Measurements from ENCODE around the gene KRTAP9-2. TPM values are rescaled to one million over a fixed set of nuclear protein-coding genes. Genes with fewer than 3 reads are reported as not detected.
"Not testable (repeated sequence)": the region's sequence is repeated elsewhere in the genome, so short reads cannot be mapped to it uniquely, and the experiment has no call there.

The KRTAP9-2 gene, protein sequence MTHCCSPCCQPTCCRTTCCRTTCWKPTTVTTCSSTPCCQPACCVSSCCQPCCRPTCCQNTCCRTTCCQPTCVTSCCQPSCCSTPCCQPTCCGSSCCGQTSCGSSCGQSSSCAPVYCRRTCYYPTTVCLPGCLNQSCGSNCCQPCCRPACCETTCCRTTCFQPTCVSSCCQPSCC
- not detected for total RNA-seq (ENCODE audit: unreplicated experiment)
- long read RNA-seq, result 0 reads

- not testable (repeated sequence) for H3K36me3 Mint-ChIP-seq (ENCODE audit: unreplicated experiment); H3K9me3 Mint-ChIP-seq (ENCODE audit: unreplicated experiment); H3K4me3 Mint-ChIP-seq (ENCODE audit: unreplicated experiment); H3K27ac Mint-ChIP-seq (ENCODE audit: unreplicated experiment); H3K27me3 Mint-ChIP-seq (ENCODE audit: unreplicated experiment); H3K4me1 Mint-ChIP-seq (ENCODE audit: low read depth, unreplicated experiment); DNase-seq
These were observed at the start of gene KRTAP9-2 for GRCh38 chr17:41226598-41227095. Gene KRTAP9-2 (plus strand): TSS chr17:41226648. CDS start chr17:41226655, 7 bp downstream.

DNA sequence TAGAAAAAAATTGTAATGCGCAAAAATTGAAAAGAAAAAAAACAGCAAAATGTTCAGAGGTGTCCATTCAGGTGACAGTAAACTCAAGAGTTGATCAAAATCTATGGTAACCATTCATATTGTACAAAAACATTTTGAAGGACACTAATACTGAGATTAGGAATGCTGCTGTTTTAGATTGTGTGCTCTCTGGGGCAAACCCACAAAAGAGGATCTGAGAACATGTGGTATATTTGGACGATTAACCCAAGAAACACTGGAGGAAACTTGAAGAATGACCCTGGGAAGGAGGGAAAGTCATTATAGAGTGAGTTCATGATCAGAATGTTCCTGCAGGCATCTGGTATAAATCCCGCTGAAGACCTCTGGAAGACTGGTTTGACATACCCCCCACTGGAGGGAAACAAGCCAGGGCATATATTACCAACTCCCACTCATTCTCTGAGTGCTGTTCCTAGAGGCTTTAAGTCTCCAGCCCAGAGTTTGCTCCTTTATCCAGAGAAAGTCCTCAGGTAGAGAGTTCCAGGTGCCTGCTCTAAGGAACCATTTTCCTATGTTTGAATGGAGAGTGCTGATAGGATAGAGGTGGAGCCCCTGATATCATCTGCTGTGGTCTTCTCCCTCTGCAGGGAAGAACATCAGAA lies 49.6 kb upstream of the KRTAP9-2 start:
- no peak for DNase-seq
- peaks cover 4% of the 10 kb centered on the region for H3K27me3 Mint-ChIP-seq (ENCODE audit: unreplicated experiment)
- H3K36me3 Mint-ChIP-seq (ENCODE audit: unreplicated experiment), result peaks cover 5% of the 10 kb centered on the region
- H3K9me3 Mint-ChIP-seq (ENCODE audit: unreplicated experiment), result peaks cover 6% of the 10 kb centered on the region
- H3K4me3 Mint-ChIP-seq (ENCODE audit: unreplicated experiment), result no peak overlapping the region
- no peaks in the 10 kb centered on the region for H3K4me1 Mint-ChIP-seq (ENCODE audit: low read depth, unreplicated experiment)
- no peak overlapping the region for H3K27ac Mint-ChIP-seq (ENCODE audit: unreplicated experiment)
- no peak for TF ChIP-seq CTCF (IDR thresholded peaks at IDR 0.05; ENCODE audit: partially characterized antibody, unreplicated experiment)

GRCh38 chr17:41177727-41178271 lies 48.6 kb upstream of the KRTAP9-2 start, which contains the start of gene KRTAP4-2:
Gene KRTAP4-2 (minus strand): TSS chr17:41178221. CDS start chr17:41178164, 57 bp downstream.
- Mint-ChIP-seq H3K36me3 (ENCODE audit: unreplicated experiment) (peaks cover 5% of the 10 kb centered on the region), H3K4me1 (ENCODE audit: low read depth, unreplicated experiment) (no peaks in the 10 kb centered on the region), H3K9me3 (ENCODE audit: unreplicated experiment) (peaks cover 6% of the 10 kb centered on the region), H3K27me3 (ENCODE audit: unreplicated experiment) (peaks cover 4% of the 10 kb centered on the region), H3K4me3 (ENCODE audit: unreplicated experiment) (no peak within 1 kb of the TSS), H3K27ac (ENCODE audit: unreplicated experiment) (no peak within 1 kb of the TSS)
- peak; percentile 15 for DNase-seq
- TF ChIP-seq CTCF (IDR thresholded peaks at IDR 0.05; ENCODE audit: partially characterized antibody, unreplicated experiment), result no peak

GRCh38 chr17:41178341-41178740 lies 48.1 kb upstream of the KRTAP9-2 start:
- DNase-seq, result no peak
- Mint-ChIP-seq H3K27ac (ENCODE audit: unreplicated experiment) (no peak overlapping the region), H3K4me1 (ENCODE audit: low read depth, unreplicated experiment) (no peaks in the 10 kb centered on the region), H3K27me3 (ENCODE audit: unreplicated experiment) (peaks cover 4% of the 10 kb centered on the region), H3K9me3 (ENCODE audit: unreplicated experiment) (peaks cover 6% of the 10 kb centered on the region), H3K36me3 (ENCODE audit: unreplicated experiment) (peaks cover 5% of the 10 kb centered on the region), H3K4me3 (ENCODE audit: unreplicated experiment) (no peak overlapping the region)
- TF ChIP-seq CTCF (IDR thresholded peaks at IDR 0.05; ENCODE audit: partially characterized antibody, unreplicated experiment), result no peak

DNA sequence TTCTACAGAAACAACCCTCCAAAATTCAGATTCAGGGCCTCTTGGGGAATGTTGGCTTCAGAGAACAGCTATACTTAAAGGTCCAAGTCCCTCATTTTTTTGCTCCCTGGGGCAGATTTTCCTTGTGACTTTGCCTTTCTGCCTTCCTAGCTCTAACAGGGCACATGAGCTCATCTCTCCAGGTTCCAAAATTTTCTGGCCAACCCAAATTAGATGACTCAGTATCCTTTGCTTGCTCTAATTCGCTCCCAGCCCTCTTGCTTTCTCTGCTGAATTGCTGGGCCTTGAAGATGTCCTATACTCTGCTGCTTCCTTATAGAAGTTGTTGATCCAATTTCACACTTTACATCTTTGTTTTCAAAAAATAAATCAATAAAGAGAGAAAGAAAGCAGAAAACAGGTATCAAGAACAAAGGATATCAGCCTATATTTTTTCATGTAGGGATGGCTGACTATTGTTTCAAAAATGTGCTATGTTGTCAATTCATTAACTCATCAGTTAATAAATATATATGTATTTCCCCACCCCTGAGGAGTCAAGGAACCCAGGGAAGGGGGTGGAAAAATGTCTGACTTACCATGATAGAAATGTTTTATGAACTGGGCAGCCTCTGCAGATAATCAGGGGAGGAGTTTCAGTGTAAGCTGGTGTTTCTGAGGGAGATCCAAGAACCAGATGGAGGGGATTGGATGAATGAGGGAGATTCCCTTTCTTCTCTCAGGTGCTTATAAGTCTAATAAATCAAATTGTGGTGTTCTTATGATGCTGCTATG lies 47.4 kb upstream of the KRTAP9-2 start:
- Mint-ChIP-seq H3K36me3 (ENCODE audit: unreplicated experiment) (peaks cover 5% of the 10 kb centered on the region), H3K9me3 (ENCODE audit: unreplicated experiment) (peaks cover 7% of the 10 kb centered on the region)
- no peak for DNase-seq

More for the DNA sequence above, 47.4 kb upstream of the KRTAP9-2 start:
- Mint-ChIP-seq H3K4me3 (ENCODE audit: unreplicated experiment) (no peak overlapping the region), H3K27ac (ENCODE audit: unreplicated experiment) (no peak overlapping the region), H3K27me3 (ENCODE audit: unreplicated experiment) (peaks cover 4% of the 10 kb centered on the region), H3K4me1 (ENCODE audit: low read depth, unreplicated experiment) (no peaks in the 10 kb centered on the region)
- no peak for TF ChIP-seq CTCF (IDR thresholded peaks at IDR 0.05; ENCODE audit: partially characterized antibody, unreplicated experiment)

Data from glutamatergic neuron (in vitro differentiated cells).